MM.1S (cell line): ENCODE measurements around the gene NTRK3.

ENCODE experiments used
- DNase-seq: peaks from one replicate; pipeline ENCODE4 v3.0.0-alpha.2; 2015
- H2AFZ ChIP-seq: fragments of 300-600 bp; sonication (generic); 2 replicates; pipeline ENCODE4 v1.6.0; 2016; ENCODE audit warnings: antibody characterized with exemption, low read length
- H3F3A ChIP-seq: fragments of 300-600 bp; sonication (generic); 2 replicates; pipeline ENCODE4 v1.6.1; 2016; ENCODE audit warnings: mild to moderate bottlenecking, antibody characterized with exemption, low read length, moderate library complexity, mixed read lengths; ENCODE audit not compliant: insufficient read depth
- H3K27ac ChIP-seq: fragments of 300-600 bp; sonication (generic); 2 replicates; pipeline ENCODE4 v1.5.1; 2016; ENCODE audit warnings: mild to moderate bottlenecking, low read length
- H3K27me3 ChIP-seq: fragments of 300-600 bp; sonication (generic); replicated peaks from 2 replicates; pipeline ENCODE4 v1.6.0; 2016; ENCODE audit warnings: low read length; ENCODE audit not compliant: insufficient read depth
- H3K36me3 ChIP-seq: fragments of 300-600 bp; sonication (generic); replicated peaks from 2 replicates; pipeline ENCODE4 v1.6.1; 2016; ENCODE audit warnings: mild to moderate bottlenecking, low read length, mixed read lengths; ENCODE audit not compliant: insufficient read depth
- H3K4me1 ChIP-seq: fragments of 300-600 bp; sonication (generic); 2 replicates; pipeline ENCODE4 v1.6.1; 2016; ENCODE audit warnings: low read length, mixed read lengths
- H3K4me2 ChIP-seq: fragments of 300-600 bp; sonication (generic); 2 replicates; pipeline ENCODE4 v1.6.0; 2016; ENCODE audit warnings: low read depth, low read length
- H3K4me3 ChIP-seq: fragments of 300-600 bp; sonication (generic); 2 replicates; pipeline ENCODE4 v1.5.1; 2016; ENCODE audit warnings: low read length, mixed read lengths
- H3K79me2 ChIP-seq: fragments of 300-600 bp; sonication (generic); 2 replicates; pipeline ENCODE4 v1.6.1; 2016; ENCODE audit warnings: mixed run types, low read length, mixed read lengths
- H3K9ac ChIP-seq: fragments of 300-600 bp; sonication (generic); 2 replicates; pipeline ENCODE4 v1.6.1; 2016; ENCODE audit warnings: low read length, mixed read lengths
- H3K9me2 ChIP-seq: fragments of 300-600 bp; sonication (generic); replicated peaks from 2 replicates; pipeline ENCODE4 v1.6.1; 2016; ENCODE audit warnings: mild to moderate bottlenecking, low read length, mixed read lengths; ENCODE audit not compliant: insufficient read depth
- H3K9me3 ChIP-seq: fragments of 300-600 bp; sonication (generic); replicated peaks from 2 replicates; pipeline ENCODE4 v1.6.1; 2016; ENCODE audit warnings: mild to moderate bottlenecking, low read length, mixed read lengths; ENCODE audit not compliant: insufficient read depth
- H4K20me1 ChIP-seq: fragments of 300-600 bp; sonication (generic); 2 replicates; pipeline ENCODE4 v1.6.1; 2016; ENCODE audit warnings: mild to moderate bottlenecking, low read length, moderate library complexity, mixed read lengths; ENCODE audit not compliant: insufficient read depth
- EZH2 ChIP-seq: fragments of 300-600 bp; sonication (generic); optimal IDR thresholded peaks from 2 replicates; pipeline ENCODE3; 2017; ENCODE audit warnings: low read depth, mild to moderate bottlenecking, antibody characterized with exemption, low read length, mixed read lengths
- EZH2phosphoT487 ChIP-seq: fragments of 300-600 bp; sonication (generic); IDR thresholded peaks from 2 replicates; pipeline ENCODE4 v1.6.1; 2018; ENCODE audit warnings: antibody characterized with exemption, low read length
- TF ChIP-seq, protein P1 (sequence below): fragments of 300-600 bp; sonication (generic); IDR thresholded peaks from 2 replicates; pipeline ENCODE4 v1.5.1; 2016; ENCODE audit warnings: antibody characterized with exemption, low read length, mixed read lengths

Gene NTRK3

DNA sequence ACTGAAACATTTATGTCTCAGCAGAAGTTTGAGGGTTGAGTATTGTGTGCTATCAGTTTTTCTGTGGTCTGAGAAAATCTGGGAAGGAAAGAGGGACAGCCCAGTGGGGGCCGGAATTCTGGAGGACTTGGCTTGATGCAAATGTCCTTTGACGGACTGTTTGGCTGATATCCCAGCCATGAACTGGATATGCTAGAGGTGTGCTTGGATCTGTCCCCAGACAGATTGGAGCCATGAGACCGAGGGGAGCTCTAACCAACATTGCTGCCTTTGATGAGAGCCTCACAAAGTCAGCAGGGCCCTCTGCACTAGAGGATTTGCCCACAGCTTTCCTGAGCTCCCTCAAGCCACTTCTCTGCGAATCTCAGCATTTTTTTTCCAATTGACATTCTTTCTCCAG lies 405.6 kb downstream of the NTRK3 start:
- no peak overlapping the region for H3K27ac ChIP-seq
- no peak for DNase-seq
- no peaks in the 10 kb centered on the region for H3K36me3 ChIP-seq

GRCh38 chr15:87849181-87849580 lies 407.4 kb downstream of the NTRK3 start:
- no peaks in the 10 kb centered on the region for H3K36me3 ChIP-seq
- H3K9ac ChIP-seq = no peak overlapping the region
- no peaks in the 10 kb centered on the region for H3F3A ChIP-seq
- no peak for DNase-seq
- H3K9me3 ChIP-seq = no peaks in the 10 kb centered on the region
- no peaks in the 10 kb centered on the region for H3K79me2 ChIP-seq
- no peaks in the 10 kb centered on the region for H3K9me2 ChIP-seq
- TF ChIP-seq EZH2phosphoT487 (no peak), EZH2 (no peak)
- TF ChIP-seq, protein P1, sequence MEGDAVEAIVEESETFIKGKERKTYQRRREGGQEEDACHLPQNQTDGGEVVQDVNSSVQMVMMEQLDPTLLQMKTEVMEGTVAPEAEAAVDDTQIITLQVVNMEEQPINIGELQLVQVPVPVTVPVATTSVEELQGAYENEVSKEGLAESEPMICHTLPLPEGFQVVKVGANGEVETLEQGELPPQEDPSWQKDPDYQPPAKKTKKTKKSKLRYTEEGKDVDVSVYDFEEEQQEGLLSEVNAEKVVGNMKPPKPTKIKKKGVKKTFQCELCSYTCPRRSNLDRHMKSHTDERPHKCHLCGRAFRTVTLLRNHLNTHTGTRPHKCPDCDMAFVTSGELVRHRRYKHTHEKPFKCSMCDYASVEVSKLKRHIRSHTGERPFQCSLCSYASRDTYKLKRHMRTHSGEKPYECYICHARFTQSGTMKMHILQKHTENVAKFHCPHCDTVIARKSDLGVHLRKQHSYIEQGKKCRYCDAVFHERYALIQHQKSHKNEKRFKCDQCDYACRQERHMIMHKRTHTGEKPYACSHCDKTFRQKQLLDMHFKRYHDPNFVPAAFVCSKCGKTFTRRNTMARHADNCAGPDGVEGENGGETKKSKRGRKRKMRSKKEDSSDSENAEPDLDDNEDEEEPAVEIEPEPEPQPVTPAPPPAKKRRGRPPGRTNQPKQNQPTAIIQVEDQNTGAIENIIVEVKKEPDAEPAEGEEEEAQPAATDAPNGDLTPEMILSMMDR = no peak
- no peaks in the 10 kb centered on the region for H3K4me1 ChIP-seq
- no peak overlapping the region for H3K4me3 ChIP-seq
- no peak overlapping the region for H3K27ac ChIP-seq
- H3K27me3 ChIP-seq = no peaks in the 10 kb centered on the region
- H3K4me2 ChIP-seq = no peak overlapping the region
- no peaks in the 10 kb centered on the region for H4K20me1 ChIP-seq
- H2AFZ ChIP-seq = no peak overlapping the region

More for the DNA sequence above, 405.6 kb downstream of the NTRK3 start:
- Histone ChIP-seq H3K9me2 (no peaks in the 10 kb centered on the region), H3K9ac (no peak overlapping the region), H3K4me2 (no peak overlapping the region), H3K4me1 (no peaks in the 10 kb centered on the region), H2AFZ (no peak overlapping the region), H4K20me1 (no peaks in the 10 kb centered on the region), H3K9me3 (no peaks in the 10 kb centered on the region), H3F3A (no peaks in the 10 kb centered on the region), H3K79me2 (no peaks in the 10 kb centered on the region), H3K27me3 (no peaks in the 10 kb centered on the region), H3K4me3 (no peak overlapping the region)
- TF ChIP-seq, protein P1 = no peak
- no peak for TF ChIP-seq EZH2
- TF ChIP-seq EZH2phosphoT487 = no peak

DNA sequence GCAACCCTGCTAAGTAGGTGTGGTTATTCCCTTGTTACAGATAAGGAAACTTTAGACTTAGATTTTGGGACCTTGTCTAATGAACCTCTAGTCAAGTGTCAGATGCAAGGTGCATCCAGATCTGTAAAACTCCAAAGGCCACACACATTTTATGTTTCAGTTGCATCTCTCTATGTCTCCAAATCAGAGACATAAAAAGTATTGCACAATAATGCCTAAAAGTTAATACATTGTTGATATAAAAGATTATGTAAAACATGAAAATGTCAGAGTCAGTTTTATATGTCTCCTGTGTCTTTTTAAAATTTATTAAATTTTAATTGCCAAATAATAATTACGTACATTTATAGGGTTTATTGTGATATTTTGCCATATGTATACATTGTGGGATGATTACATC lies 408.5 kb downstream of the NTRK3 start:
- Histone ChIP-seq H4K20me1 (no peaks in the 10 kb centered on the region), H3K9ac (no peak overlapping the region), H3F3A (no peaks in the 10 kb centered on the region), H3K4me3 (no peak overlapping the region), H3K4me2 (no peak overlapping the region), H2AFZ (no peak overlapping the region), H3K79me2 (no peaks in the 10 kb centered on the region), H3K4me1 (no peaks in the 10 kb centered on the region), H3K9me2 (no peaks in the 10 kb centered on the region), H3K27ac (no peak overlapping the region), H3K27me3 (no peaks in the 10 kb centered on the region), H3K36me3 (no peaks in the 10 kb centered on the region), H3K9me3 (no peaks in the 10 kb centered on the region)
- DNase-seq = no peak
- TF ChIP-seq EZH2phosphoT487 (no peak), EZH2 (no peak)

- Histone ChIP-seq H2AFZ (no peak overlapping the region), H3K27ac (no peak overlapping the region), H4K20me1 (no peaks in the 10 kb centered on the region), H3K4me3 (no peak overlapping the region), H3K9ac (no peak overlapping the region), H3K79me2 (no peaks in the 10 kb centered on the region), H3K27me3 (no peaks in the 10 kb centered on the region), H3F3A (no peaks in the 10 kb centered on the region), H3K4me1 (no peaks in the 10 kb centered on the region), H3K9me2 (no peaks in the 10 kb centered on the region), H3K9me3 (no peaks in the 10 kb centered on the region), H3K36me3 (no peaks in the 10 kb centered on the region), H3K4me2 (no peak overlapping the region)
- no peak for TF ChIP-seq EZH2
- TF ChIP-seq, protein P1 = no peak
- TF ChIP-seq EZH2phosphoT487 = no peak
- DNase-seq = no peak
Measured at GRCh38 chr15:87846746-87847145, 409.8 kb downstream of the NTRK3 start.
